Vagina (tissue), 2 donors: Measurements from ENCODE around the gene LYPD6. TPM values are rescaled to one million over a fixed set of nuclear protein-coding genes. Genes with fewer than 3 reads are reported as not detected.

ENCODE experiments used
- DNase-seq, 2 donors: peaks; one replicate each; pipeline ENCODE4 v3.0.0-alpha.2; 2017; ENCODE audit errors: extremely low spot score in 2 of 2
- H3K27ac ChIP-seq: fragments of 200-600 bp; sonication (generic); one replicate; pipeline ENCODE4 v1.5.1; 2019
- H3K27me3 ChIP-seq: fragments of 200-600 bp; sonication (generic); one replicate; pipeline ENCODE4 v1.5.1; 2019
- H3K36me3 ChIP-seq, 2 donors: fragments of 200-600 bp; sonication (generic); one replicate each; pipeline ENCODE4 v1.5.1; 2017 to 2019
- H3K4me1 ChIP-seq: fragments of 200-600 bp; sonication (generic); one replicate; pipeline ENCODE4 v1.5.1; 2019
- H3K4me3 ChIP-seq, 2 donors: fragments of 200-600 bp; sonication (generic); 1 replicate in 1 of 2; 2 replicates in 1 of 2; pipeline ENCODE4 v1.5.1; 2016 to 2019
- H3K9me3 ChIP-seq: fragments of 200-600 bp; sonication (generic); one replicate; pipeline ENCODE4 v1.5.1; 2019
- POLR2A ChIP-seq, 2 donors: fragments of 450-650 bp; IDR thresholded peaks; one replicate each; pipeline ENCODE4 v1.6.1; 2017; ENCODE audit warnings: antibody characterized with exemption in 2 of 2, mild to moderate bottlenecking in 2 of 2, moderate library complexity in 2 of 2
- POLR2AphosphoS5 ChIP-seq, 2 donors: sonication (generic); formaldehyde crosslinking; IDR thresholded peaks; one replicate each; pipeline ENCODE4 v1.9.0; 2017; ENCODE audit warnings: antibody characterized with exemption in 2 of 2, mild to moderate bottlenecking in 2 of 2, low read depth in 1 of 2; ENCODE audit not compliant: insufficient read depth in 1 of 2
- intact Hi-C: fragments of 100-400 bp; cut with DNase I; formaldehyde crosslinking; loops from one replicate; pipeline ENCODE4 v1.15.1; 2023
- total RNA-seq: library from RNA; depleted of rRNA; stranded (reverse); fragments of >200 nt; gene quantifications from one replicate; pipeline ENCODE4 v1.2.3, GENCODE V29; 2016
- TF ChIP-seq, protein P1 (sequence below), 3 experiments: fragments of 450-650 bp in 2 of 3; fragments of 200-600 bp in 1 of 3; sonication (generic) in 1 of 3; IDR thresholded peaks; one replicate each; pipeline ENCODE4 v1.5.1; 2017 to 2019; ENCODE audit warnings: antibody characterized with exemption in 3 of 3, mild to moderate bottlenecking in 2 of 3, moderate library complexity in 2 of 3

LYPD6 gene
- total RNA-seq, 1 donor from 2014 or later = 0.25 TPM

DNA sequence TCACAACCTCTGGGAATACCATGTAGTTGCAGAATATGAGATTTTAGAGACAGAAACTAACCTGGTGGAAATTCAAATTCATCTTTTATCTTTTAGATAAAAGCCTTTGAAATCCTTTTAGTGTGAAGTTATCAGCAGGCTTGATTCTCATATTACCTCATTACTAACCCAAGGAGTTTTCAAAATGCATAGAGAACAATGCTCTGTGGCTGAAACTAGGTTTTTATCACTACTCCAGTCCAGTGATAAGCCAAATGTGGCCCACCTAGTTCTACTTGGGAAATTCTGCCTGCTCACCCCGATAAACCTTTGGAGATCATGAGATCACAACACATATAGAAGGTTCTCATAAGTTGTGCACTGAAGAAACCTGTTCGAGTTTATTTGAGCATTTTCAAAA lies 135.5 kb downstream of the LYPD6 start:
- no peak overlapping the region for H3K27ac ChIP-seq
- H3K36me3 ChIP-seq = no peaks in the 10 kb centered on the region
- H3K27me3 ChIP-seq = no peaks in the 10 kb centered on the region
- intact Hi-C loops = no loop called here
- TF ChIP-seq POLR2A (IDR thresholded peaks at IDR 0.05) (no peak), POLR2AphosphoS5 (IDR thresholded peaks at IDR 0.05; ENCODE audit: insufficient read depth in 1 of 2, low read depth in 1 of 2) (no peak)
- TF ChIP-seq, protein P1, sequence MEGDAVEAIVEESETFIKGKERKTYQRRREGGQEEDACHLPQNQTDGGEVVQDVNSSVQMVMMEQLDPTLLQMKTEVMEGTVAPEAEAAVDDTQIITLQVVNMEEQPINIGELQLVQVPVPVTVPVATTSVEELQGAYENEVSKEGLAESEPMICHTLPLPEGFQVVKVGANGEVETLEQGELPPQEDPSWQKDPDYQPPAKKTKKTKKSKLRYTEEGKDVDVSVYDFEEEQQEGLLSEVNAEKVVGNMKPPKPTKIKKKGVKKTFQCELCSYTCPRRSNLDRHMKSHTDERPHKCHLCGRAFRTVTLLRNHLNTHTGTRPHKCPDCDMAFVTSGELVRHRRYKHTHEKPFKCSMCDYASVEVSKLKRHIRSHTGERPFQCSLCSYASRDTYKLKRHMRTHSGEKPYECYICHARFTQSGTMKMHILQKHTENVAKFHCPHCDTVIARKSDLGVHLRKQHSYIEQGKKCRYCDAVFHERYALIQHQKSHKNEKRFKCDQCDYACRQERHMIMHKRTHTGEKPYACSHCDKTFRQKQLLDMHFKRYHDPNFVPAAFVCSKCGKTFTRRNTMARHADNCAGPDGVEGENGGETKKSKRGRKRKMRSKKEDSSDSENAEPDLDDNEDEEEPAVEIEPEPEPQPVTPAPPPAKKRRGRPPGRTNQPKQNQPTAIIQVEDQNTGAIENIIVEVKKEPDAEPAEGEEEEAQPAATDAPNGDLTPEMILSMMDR (IDR thresholded peaks at IDR 0.05) = no peak
- no peaks in the 10 kb centered on the region for H3K4me1 ChIP-seq
- DNase-seq = no peak
- peaks cover 11% of the 10 kb centered on the region for H3K9me3 ChIP-seq
- no peak overlapping the region for H3K4me3 ChIP-seq

DNA sequence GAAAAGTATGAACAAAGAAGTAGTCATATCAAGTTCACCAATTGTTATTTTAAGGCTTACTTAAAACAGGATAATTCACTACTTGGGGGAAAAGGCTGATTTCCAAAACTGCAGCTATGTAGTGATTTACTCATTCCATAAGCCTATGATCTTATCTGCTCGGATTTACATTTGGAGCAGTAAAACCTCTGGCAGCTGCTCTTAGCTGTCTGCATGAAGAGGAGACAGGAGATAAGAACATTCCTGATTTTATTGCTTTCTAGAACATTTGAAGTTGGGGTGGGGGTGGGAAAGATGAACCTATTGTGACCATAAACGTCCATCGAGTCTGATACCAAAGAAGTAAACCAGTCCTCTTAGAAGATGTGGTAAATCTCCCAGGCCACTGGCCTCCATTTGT lies 136.2 kb downstream of the LYPD6 start:
- intact Hi-C loops = no loop called here
- Histone ChIP-seq H3K4me1 (no peaks in the 10 kb centered on the region), H3K9me3 (peaks cover 5% of the 10 kb centered on the region), H3K27me3 (no peaks in the 10 kb centered on the region), H3K4me3 (no peak overlapping the region), H3K27ac (no peak overlapping the region), H3K36me3 (no peaks in the 10 kb centered on the region)
- TF ChIP-seq POLR2A (IDR thresholded peaks at IDR 0.05) = no peak
- TF ChIP-seq, protein P1 (IDR thresholded peaks at IDR 0.05) = no peak
- TF ChIP-seq POLR2AphosphoS5 (IDR thresholded peaks at IDR 0.05; ENCODE audit: insufficient read depth in 1 of 2, low read depth in 1 of 2) = no peak
- no peak for DNase-seq

DNA sequence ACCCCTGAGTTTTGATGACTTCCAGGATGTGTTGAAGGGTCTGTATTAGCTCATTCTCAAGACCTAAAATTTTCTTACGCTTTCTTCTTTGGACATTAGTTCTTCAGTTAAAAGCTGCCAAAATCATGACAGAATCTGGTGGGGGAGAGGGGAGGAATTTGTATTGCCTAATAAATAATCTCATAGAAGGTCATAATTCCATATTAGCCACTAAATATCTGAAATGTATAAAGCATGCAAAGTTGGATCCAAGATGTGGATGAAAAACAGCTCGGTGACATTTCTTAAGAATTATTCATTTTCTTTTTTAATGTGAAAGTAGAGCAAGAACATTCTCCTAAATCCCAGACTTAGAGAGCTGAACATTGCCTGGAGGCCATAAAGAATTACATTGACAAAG lies 137.0 kb downstream of the LYPD6 start:
- no peak overlapping the region for H3K4me3 ChIP-seq
- TF ChIP-seq POLR2A (IDR thresholded peaks at IDR 0.05) (no peak), POLR2AphosphoS5 (IDR thresholded peaks at IDR 0.05; ENCODE audit: insufficient read depth in 1 of 2, low read depth in 1 of 2) (no peak)
- TF ChIP-seq, protein P1 (IDR thresholded peaks at IDR 0.05) = no peak
- no peak for DNase-seq
- no peaks in the 10 kb centered on the region for H3K4me1 ChIP-seq
- intact Hi-C loops = no loop called here
- H3K36me3 ChIP-seq = no peaks in the 10 kb centered on the region
- H3K27ac ChIP-seq = no peak overlapping the region
- H3K9me3 ChIP-seq = no peaks in the 10 kb centered on the region
- no peaks in the 10 kb centered on the region for H3K27me3 ChIP-seq

DNA sequence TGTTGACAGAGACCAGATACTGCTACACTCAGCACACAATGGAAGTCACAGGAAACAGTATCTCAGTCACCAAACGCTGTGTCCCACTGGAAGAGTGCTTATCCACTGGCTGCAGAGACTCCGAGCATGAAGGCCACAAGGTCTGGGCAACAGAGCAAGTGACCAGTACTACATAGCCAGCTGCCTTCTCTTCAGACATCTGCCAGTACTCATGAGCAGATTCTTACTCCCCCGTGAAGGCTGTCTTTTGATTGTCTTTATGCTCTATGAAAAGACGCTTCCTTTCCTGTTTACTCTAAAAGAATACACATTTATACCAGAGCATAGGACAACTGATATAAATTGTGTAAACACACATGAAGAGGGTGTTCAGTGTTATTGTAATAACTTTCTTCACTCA lies 138.2 kb downstream of the LYPD6 start:
- TF ChIP-seq POLR2AphosphoS5 (IDR thresholded peaks at IDR 0.05; ENCODE audit: insufficient read depth in 1 of 2, low read depth in 1 of 2) (no peak), POLR2A (IDR thresholded peaks at IDR 0.05) (no peak)
- TF ChIP-seq, protein P1 (IDR thresholded peaks at IDR 0.05) = no peak
- intact Hi-C loops = no loop called here

DNA sequence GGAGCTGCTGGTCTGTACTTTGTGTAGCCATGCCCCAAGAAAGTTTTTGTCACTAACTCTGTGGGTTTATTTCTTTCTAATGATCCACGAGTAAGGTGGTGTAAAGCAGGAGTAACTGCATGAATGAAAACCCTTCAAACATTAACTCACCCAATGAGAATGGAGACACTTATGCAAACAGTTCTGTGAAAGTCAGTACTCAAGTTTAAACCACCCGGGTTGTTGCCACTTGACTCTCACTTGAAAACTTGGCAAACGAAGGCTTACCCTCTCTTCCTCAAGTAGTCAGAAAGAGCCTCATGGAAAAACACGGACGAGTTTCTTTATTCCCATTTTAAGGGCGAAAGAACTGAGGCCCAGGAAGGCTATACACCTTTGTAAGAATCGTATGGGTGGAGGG lies 139.7 kb downstream of the LYPD6 start:
- no peaks in the 10 kb centered on the region for H3K36me3 ChIP-seq
- H3K27me3 ChIP-seq = no peaks in the 10 kb centered on the region
- no peak for TF ChIP-seq POLR2A (IDR thresholded peaks at IDR 0.05)
- TF ChIP-seq POLR2AphosphoS5 (IDR thresholded peaks at IDR 0.05; ENCODE audit: insufficient read depth in 1 of 2, low read depth in 1 of 2) = no peak
- TF ChIP-seq, protein P1 (IDR thresholded peaks at IDR 0.05) = no peak
- no peaks in the 10 kb centered on the region for H3K4me1 ChIP-seq
- no peak for DNase-seq
- no peaks in the 10 kb centered on the region for H3K9me3 ChIP-seq
- intact Hi-C loops = no loop called here
- H3K4me3 ChIP-seq = no peak overlapping the region
- H3K27ac ChIP-seq = no peak overlapping the region

More for the DNA sequence above, 138.2 kb downstream of the LYPD6 start:
- Histone ChIP-seq H3K27me3 (no peaks in the 10 kb centered on the region), H3K9me3 (no peaks in the 10 kb centered on the region), H3K27ac (no peak overlapping the region), H3K36me3 (no peaks in the 10 kb centered on the region), H3K4me1 (no peaks in the 10 kb centered on the region), H3K4me3 (no peak overlapping the region)
- DNase-seq = no peak
